ENCODE data around the gene SFXN2.

SFXN2 gene

GRCh38 chr10:102702742-102703141 is 11.7 kb upstream of the SFXN2 start:
- no peak overlapping the region for H3K27ac ChIP-seq
- TF ChIP-seq, protein P1, sequence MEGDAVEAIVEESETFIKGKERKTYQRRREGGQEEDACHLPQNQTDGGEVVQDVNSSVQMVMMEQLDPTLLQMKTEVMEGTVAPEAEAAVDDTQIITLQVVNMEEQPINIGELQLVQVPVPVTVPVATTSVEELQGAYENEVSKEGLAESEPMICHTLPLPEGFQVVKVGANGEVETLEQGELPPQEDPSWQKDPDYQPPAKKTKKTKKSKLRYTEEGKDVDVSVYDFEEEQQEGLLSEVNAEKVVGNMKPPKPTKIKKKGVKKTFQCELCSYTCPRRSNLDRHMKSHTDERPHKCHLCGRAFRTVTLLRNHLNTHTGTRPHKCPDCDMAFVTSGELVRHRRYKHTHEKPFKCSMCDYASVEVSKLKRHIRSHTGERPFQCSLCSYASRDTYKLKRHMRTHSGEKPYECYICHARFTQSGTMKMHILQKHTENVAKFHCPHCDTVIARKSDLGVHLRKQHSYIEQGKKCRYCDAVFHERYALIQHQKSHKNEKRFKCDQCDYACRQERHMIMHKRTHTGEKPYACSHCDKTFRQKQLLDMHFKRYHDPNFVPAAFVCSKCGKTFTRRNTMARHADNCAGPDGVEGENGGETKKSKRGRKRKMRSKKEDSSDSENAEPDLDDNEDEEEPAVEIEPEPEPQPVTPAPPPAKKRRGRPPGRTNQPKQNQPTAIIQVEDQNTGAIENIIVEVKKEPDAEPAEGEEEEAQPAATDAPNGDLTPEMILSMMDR (conservative IDR thresholded peaks at IDR 0.05) = no peak
- TF ChIP-seq ZFX (IDR thresholded peaks at IDR 0.05) = no peak

GRCh38 chr10:102704915-102705314 is 9.5 kb upstream of the SFXN2 start:
- TF ChIP-seq, protein P1 (conservative IDR thresholded peaks at IDR 0.05) = no peak
- no peak for TF ChIP-seq ZFX (IDR thresholded peaks at IDR 0.05)
- no peak overlapping the region for H3K27ac ChIP-seq

DNA sequence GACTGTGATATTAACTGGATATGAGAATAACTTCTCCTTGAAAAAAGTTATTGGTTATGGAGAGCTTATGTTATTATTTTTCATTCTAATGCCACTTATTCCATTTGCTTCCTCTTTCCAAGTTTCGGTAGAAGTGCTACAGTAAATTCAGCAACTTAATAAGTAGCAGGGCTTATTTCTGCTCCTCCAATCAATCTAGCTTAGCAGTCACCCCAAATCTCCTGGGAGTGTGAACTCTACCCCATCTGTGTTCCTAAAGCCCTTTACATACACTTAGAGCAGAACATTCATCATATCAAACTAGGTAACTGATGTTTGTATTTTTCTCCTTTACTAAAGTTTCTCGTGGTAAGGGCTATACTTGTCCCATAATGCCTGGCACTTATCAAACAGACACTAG is 8.9 kb upstream of the SFXN2 start:
- TF ChIP-seq, protein P1 (conservative IDR thresholded peaks at IDR 0.05) = no peak
- TF ChIP-seq ZFX (IDR thresholded peaks at IDR 0.05) = no peak
- H3K27ac ChIP-seq = no peak overlapping the region

GRCh38 chr10:102710609-102711008 is 3.8 kb upstream of the SFXN2 start:
- no peak for TF ChIP-seq ZFX (IDR thresholded peaks at IDR 0.05)
- TF ChIP-seq, protein P1 (conservative IDR thresholded peaks at IDR 0.05) = no peak
- H3K27ac ChIP-seq = no peak overlapping the region

DNA sequence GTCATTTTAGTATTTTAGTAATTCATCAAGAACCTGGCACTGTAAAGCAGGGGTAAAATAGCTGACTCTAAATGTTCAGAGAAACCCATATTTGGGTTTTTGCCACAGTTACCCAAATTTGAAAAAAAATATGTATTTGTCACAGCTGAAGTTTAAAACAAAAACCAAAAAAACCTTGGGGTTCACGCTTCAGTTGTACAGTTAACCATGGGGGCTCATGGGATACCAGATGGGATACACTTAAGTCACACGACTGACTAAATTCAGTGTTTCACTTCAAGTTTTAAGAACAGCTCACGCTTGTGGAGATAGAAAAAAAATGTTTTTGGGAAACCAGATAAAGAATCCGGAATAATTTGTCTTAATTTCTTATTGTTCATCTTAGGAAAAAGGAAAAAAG is 2.3 kb upstream of the SFXN2 start:
- no peak for TF ChIP-seq ZFX (IDR thresholded peaks at IDR 0.05)
- TF ChIP-seq, protein P1 (conservative IDR thresholded peaks at IDR 0.05) = no peak
- no peak overlapping the region for H3K27ac ChIP-seq

GRCh38 chr10:102712843-102713538 is 1.4 kb upstream of the SFXN2 start:
- peak overlapping the region; percentile 90 for H3K27ac ChIP-seq
- TF ChIP-seq, protein P1 (conservative IDR thresholded peaks at IDR 0.05) = no peak
- TF ChIP-seq ZFX (IDR thresholded peaks at IDR 0.05) = no peak

- H3K27ac ChIP-seq = peak overlapping the region; percentile 90
- TF ChIP-seq, protein P1 (conservative IDR thresholded peaks at IDR 0.05) = peak; percentile 45
- no peak for TF ChIP-seq ZFX (IDR thresholded peaks at IDR 0.05)
Observed at GRCh38 chr10:102713539-102713813, 960 bp upstream of the SFXN2 start.

Measured in C4-2B (cell line).